ENCODE data around the gene RHBDL1.
"Not testable (repeated sequence)": the region's sequence is repeated elsewhere in the genome, so short reads cannot be mapped to it uniquely, and the experiment has no call there.

GRCh38 chr16:691242-691641 lies 15.8 kb downstream of the RHBDL1 start:
- TF ChIP-seq POLR2AphosphoS5 (IDR thresholded peaks at IDR 0.05; ENCODE audit: low read depth, low read length); CBX5 (IDR thresholded peaks at IDR 0.05; ENCODE audit: low read depth, low read length); TAF1 (IDR thresholded peaks at IDR 0.05; ENCODE audit: low read depth, low read length); RAD21 (IDR thresholded peaks at IDR 0.05 in 1 of 2, conservative IDR thresholded peaks at IDR 0.05 in 1 of 2; ENCODE audit: low read depth in 2 of 2, low read length in 2 of 2); RFX5 (IDR thresholded peaks at IDR 0.05; ENCODE audit: borderline replicate concordance, low read depth, low read length); EP300 (IDR thresholded peaks at IDR 0.05; ENCODE audit: borderline replicate concordance in 1 of 2, low read depth in 2 of 2, low read length in 2 of 2); EZH2 (IDR thresholded peaks at IDR 0.05; ENCODE audit: low read depth, low read length, severe bottlenecking); CEBPB (IDR thresholded peaks at IDR 0.05; ENCODE audit: low read depth, low read length); ASH2L (IDR thresholded peaks at IDR 0.05; ENCODE audit: low read length); CREB1 (IDR thresholded peaks at IDR 0.05); KDM1A (IDR thresholded peaks at IDR 0.05; ENCODE audit: borderline replicate concordance, low read length): not testable (repeated sequence)
- TF ChIP-seq, protein P1, sequence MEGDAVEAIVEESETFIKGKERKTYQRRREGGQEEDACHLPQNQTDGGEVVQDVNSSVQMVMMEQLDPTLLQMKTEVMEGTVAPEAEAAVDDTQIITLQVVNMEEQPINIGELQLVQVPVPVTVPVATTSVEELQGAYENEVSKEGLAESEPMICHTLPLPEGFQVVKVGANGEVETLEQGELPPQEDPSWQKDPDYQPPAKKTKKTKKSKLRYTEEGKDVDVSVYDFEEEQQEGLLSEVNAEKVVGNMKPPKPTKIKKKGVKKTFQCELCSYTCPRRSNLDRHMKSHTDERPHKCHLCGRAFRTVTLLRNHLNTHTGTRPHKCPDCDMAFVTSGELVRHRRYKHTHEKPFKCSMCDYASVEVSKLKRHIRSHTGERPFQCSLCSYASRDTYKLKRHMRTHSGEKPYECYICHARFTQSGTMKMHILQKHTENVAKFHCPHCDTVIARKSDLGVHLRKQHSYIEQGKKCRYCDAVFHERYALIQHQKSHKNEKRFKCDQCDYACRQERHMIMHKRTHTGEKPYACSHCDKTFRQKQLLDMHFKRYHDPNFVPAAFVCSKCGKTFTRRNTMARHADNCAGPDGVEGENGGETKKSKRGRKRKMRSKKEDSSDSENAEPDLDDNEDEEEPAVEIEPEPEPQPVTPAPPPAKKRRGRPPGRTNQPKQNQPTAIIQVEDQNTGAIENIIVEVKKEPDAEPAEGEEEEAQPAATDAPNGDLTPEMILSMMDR (IDR thresholded peaks at IDR 0.05; ENCODE audit: control extremely low read depth in 1 of 3, insufficient read depth in 1 of 3, low read depth in 1 of 3, low read length in 3 of 3): not testable (repeated sequence)
